Measurements from ENCODE around the gene KCNB1. TPM values are rescaled to one million over a fixed set of nuclear protein-coding genes. Genes with fewer than 3 reads are reported as not detected.

KCNB1 gene
- polyA plus RNA-seq, 6 donors from 2014 or later = 0.05 to 0.15 TPM; not detected in 4

DNA sequence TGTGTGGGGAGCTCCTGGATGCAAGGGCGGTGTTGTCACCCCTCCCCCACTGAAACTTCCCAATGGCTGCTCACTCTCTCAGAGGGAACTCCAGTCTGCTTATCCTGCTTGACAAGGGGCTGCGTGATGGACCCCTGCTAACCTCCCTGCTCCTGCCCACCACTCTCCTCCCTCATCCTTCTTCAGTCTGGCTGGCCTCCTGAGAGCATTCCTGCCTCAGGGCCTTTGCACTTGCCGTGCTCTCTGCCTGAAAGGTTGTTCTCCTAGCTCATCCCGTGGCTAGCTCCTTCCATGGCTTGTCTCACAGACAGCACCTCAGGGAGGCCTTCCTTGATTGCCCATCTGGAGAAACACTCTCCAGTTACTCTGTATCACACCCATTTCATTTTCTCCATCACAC is 130.7 kb downstream of the KCNB1 start:
- peaks cover 0 to 5% (median 0%) of the 10 kb centered on the region in 3 donors for H3K4me1 Mint-ChIP-seq
- H3K36me3 Mint-ChIP-seq = no peaks in the 10 kb centered on the region
- H3K27me3 Mint-ChIP-seq = peaks cover 13 to 33% (median 30%) of the 10 kb centered on the region in 3 donors
- DNase-seq (no peak), ATAC-seq (ENCODE audit: low read depth in 2 of 2) (no peak)
- H3K9me3 Mint-ChIP-seq = peaks cover 0 to 3% (median 0%) of the 10 kb centered on the region in 7 donors
- H3K27ac Mint-ChIP-seq = no peak overlapping the region
- H3K4me3 Mint-ChIP-seq = no peak overlapping the region

DNA sequence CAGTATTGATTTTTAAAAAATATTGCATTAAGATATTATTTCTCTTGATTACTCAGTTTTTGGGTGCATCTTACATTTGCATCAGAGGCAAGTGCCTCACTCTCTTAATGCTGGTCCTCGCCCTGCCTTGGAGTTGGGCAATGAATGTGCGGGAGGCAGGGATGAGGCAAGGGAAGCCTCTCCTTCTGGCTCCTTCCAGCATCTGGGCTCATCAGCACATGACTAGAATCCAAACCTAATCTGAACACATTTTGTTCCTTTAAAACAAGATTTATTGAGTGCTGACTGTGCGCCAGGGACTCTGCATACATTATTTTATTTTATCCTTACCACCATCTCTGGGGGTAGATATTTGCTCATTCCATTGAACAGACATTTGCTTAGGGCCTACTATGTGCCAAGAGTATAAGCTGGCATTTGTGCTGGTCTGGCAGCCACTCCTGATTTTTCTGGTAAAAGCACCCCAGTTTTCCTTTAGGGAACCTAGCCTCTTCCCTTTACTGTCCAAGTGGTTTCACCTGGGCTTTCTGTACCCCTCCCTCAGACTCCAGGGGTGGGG is 132.7 kb downstream of the KCNB1 start:
- Mint-ChIP-seq H3K9me3 (peaks cover 0 to 3% (median 0%) of the 10 kb centered on the region in 7 donors), H3K4me1 (peaks cover 0 to 5% (median 0%) of the 10 kb centered on the region in 3 donors), H3K27me3 (peaks cover 9 to 27% (median 22%) of the 10 kb centered on the region in 3 donors), H3K27ac (peak overlapping the region in 1 of 6 donors; percentile 37), H3K4me3 (no peak overlapping the region), H3K36me3 (no peaks in the 10 kb centered on the region)
- no peak for ATAC-seq (ENCODE audit: low read depth in 2 of 2)
- no peak for DNase-seq

DNA sequence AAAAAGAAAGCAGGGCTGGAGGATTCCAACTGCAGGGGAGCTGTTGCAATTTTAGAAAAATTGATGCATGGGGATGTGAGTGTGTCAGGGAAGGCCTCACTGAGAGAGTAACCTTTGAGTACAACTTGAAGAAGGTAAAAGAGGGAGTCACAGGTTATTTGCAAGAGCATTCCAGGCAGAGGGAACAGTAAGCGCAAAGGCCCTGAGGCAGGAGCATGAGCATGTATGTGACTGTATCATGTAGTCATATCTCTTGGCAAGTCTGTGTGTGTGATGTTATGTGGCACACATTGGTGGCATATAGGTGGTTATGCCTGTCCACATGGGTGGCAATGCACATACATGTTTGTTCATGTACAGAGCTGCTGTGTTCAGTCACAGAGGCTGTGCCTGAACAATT is 133.4 kb downstream of the KCNB1 start:
- no peak for ATAC-seq (ENCODE audit: low read depth in 2 of 2)
- Mint-ChIP-seq H3K36me3 (no peaks in the 10 kb centered on the region), H3K9me3 (peaks cover 0 to 3% (median 0%) of the 10 kb centered on the region in 7 donors), H3K4me1 (peaks cover 0 to 5% (median 0%) of the 10 kb centered on the region in 3 donors), H3K4me3 (no peak overlapping the region), H3K27me3 (peaks cover 9 to 30% (median 25%) of the 10 kb centered on the region in 3 donors), H3K27ac (no peak overlapping the region)
- no peak for DNase-seq

DNA sequence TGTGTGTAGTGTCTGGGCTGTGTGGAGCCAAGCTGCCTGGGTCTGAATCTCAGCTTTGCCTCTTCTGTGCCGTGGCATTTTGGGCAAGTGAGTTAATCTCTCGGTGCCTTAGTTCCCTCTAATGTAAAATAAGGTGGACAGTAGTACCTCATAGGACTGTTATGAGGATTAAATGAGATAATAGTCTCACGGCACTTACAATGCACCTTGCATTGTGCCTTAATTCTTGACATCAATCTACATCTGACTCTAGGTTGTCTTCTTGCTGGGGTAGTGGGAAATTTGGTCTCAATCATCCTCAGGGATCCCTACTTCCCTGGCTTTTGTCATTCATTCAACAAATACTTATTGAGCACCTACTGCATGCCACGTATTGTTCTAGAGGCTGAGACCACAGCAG is 133.9 kb downstream of the KCNB1 start:
- no peaks in the 10 kb centered on the region for H3K36me3 Mint-ChIP-seq
- peaks cover 0 to 3% (median 0%) of the 10 kb centered on the region in 7 donors for H3K9me3 Mint-ChIP-seq
- H3K4me3 Mint-ChIP-seq = no peak overlapping the region
- ATAC-seq (ENCODE audit: low read depth in 2 of 2) (no peak), DNase-seq (no peak)
- H3K27me3 Mint-ChIP-seq = peaks cover 9 to 36% (median 30%) of the 10 kb centered on the region in 3 donors
- no peak overlapping the region for H3K27ac Mint-ChIP-seq
- peaks cover 0 to 5% (median 0%) of the 10 kb centered on the region in 3 donors for H3K4me1 Mint-ChIP-seq

DNA sequence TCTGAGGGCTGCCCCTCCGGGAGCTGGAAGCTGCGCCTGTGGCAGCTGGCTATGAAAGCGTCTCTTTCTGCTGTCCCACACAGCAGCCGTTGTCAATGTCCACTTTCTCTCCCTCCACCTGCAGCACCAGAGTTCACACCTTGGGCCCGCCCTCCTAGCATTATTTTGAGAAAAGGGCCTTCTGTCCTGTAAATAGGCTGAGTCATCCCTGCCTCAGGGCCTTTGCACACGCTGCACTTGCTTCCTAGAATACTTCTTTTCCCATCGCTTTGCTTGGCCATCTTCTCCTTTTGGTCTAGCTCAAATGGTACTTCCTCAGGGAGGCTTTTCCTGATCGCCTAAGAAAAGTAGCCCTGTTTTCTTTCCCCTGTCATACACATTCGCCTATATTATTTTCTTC is 135.3 kb downstream of the KCNB1 start:
- Mint-ChIP-seq H3K27me3 (peaks cover 9 to 42% (median 33%) of the 10 kb centered on the region in 3 donors), H3K4me1 (peaks cover 0 to 5% (median 0%) of the 10 kb centered on the region in 3 donors), H3K27ac (no peak overlapping the region), H3K4me3 (no peak overlapping the region), H3K36me3 (no peaks in the 10 kb centered on the region), H3K9me3 (peaks cover 0 to 3% (median 0%) of the 10 kb centered on the region in 7 donors)
- ATAC-seq (ENCODE audit: low read depth in 2 of 2) (no peak), DNase-seq (no peak)

DNA sequence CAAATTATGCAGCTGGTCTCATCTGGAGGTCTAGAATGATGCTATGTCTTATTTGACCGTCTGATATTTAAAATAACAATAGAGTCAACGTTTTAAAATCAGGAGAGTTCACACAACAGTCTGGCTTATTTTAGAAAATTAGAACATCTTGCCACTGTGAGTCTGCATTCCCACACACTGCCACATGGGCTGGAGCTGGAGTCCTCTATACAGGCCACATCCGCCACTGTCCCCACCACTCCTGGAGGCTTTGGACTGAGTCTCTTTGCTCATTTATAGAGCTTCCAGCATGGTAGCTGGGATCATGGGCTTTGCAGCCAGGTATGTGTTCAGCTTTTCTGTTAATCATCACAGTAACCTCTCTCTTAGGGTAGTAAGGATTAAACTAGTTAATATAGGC is 135.8 kb downstream of the KCNB1 start:
- Mint-ChIP-seq H3K4me1 (peaks cover 0 to 5% (median 0%) of the 10 kb centered on the region in 3 donors), H3K36me3 (no peaks in the 10 kb centered on the region), H3K27me3 (peaks cover 9 to 37% (median 28%) of the 10 kb centered on the region in 3 donors), H3K4me3 (no peak overlapping the region), H3K9me3 (no peaks in the 10 kb centered on the region), H3K27ac (no peak overlapping the region)
- no peak for ATAC-seq (ENCODE audit: low read depth in 2 of 2)
- no peak for DNase-seq

DNA sequence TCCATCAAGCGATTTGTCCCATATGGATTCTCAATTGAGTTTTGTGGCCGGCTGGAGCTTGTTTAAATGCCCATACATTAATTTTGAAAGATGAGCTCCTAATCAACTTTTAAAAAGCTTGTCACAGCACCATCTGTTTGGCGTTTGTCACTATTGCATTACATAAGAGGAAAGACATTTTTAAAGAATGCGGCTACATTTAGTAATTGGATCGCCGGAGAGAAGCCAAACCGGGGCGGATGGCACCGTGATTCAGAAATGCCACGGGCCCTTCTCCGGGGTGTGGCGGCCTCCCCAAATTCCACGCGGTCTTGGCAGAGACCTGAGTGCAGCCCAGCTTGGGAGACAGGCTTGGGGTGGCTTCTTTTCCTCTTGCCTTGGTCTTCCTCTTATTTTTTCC is 136.9 kb downstream of the KCNB1 start:
- H3K4me3 Mint-ChIP-seq = no peak overlapping the region
- ATAC-seq (ENCODE audit: low read depth in 2 of 2) (no peak), DNase-seq (no peak)
- no peak overlapping the region for H3K27ac Mint-ChIP-seq
- peaks cover 9 to 32% (median 26%) of the 10 kb centered on the region in 3 donors for H3K27me3 Mint-ChIP-seq
- H3K36me3 Mint-ChIP-seq = no peaks in the 10 kb centered on the region
- no peaks in the 10 kb centered on the region for H3K9me3 Mint-ChIP-seq
- H3K4me1 Mint-ChIP-seq = peaks cover 0 to 5% (median 0%) of the 10 kb centered on the region in 3 donors

DNA sequence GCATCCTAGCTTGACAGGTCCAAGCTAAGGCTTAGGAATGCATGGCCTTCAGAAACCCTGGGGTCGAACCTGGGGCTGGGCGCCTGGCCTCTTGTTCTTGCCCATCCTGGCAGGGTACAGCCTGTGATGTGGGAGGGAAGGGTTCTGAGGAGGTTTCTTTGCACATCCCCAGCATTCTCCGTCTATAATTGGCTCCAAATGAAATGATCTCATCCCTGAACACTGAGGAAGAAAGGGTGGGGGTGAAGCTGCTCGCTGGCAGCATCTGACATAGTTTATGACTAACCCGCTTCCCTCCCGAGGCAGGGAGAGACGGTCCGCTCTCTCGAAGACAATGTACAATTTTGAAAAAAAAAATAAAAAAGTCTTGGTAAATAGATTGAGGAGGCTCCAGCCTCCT is 137.5 kb downstream of the KCNB1 start:
- H3K27ac Mint-ChIP-seq = no peak overlapping the region
- peaks cover 0 to 5% (median 0%) of the 10 kb centered on the region in 3 donors for H3K4me1 Mint-ChIP-seq
- no peak for ATAC-seq (ENCODE audit: low read depth in 2 of 2)
- H3K9me3 Mint-ChIP-seq = no peaks in the 10 kb centered on the region
- no peak for DNase-seq
- H3K27me3 Mint-ChIP-seq = peaks cover 9 to 32% (median 26%) of the 10 kb centered on the region in 3 donors
- no peaks in the 10 kb centered on the region for H3K36me3 Mint-ChIP-seq
- H3K4me3 Mint-ChIP-seq = no peak overlapping the region

DNA sequence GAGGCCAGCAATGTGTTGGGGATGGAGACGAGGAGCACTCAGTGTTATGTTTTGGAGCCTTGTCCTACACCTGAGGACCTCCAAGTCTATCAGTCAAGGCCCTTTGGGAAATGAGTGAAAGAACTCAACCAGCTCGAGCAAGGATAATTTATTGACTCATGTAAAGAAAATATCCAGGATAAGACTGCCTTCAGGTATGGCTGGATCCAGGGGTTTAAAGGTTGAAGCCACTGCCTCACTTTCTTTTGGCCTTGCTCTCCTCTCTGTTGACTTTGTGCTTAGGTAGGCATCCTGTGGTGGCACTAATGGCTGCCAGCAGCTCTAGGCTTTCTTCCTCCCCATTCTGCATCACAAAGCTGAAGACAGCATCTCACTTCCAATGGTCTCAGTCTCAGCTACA is 138.3 kb downstream of the KCNB1 start:
- H3K27ac Mint-ChIP-seq = no peak overlapping the region
- DNase-seq (no peak), ATAC-seq (ENCODE audit: low read depth in 2 of 2) (no peak)
- no peaks in the 10 kb centered on the region for H3K36me3 Mint-ChIP-seq
- peaks cover 0 to 5% (median 0%) of the 10 kb centered on the region in 3 donors for H3K4me1 Mint-ChIP-seq
- H3K4me3 Mint-ChIP-seq = no peak overlapping the region
- peaks cover 9 to 32% (median 26%) of the 10 kb centered on the region in 3 donors for H3K27me3 Mint-ChIP-seq
- H3K9me3 Mint-ChIP-seq = no peaks in the 10 kb centered on the region

DNA sequence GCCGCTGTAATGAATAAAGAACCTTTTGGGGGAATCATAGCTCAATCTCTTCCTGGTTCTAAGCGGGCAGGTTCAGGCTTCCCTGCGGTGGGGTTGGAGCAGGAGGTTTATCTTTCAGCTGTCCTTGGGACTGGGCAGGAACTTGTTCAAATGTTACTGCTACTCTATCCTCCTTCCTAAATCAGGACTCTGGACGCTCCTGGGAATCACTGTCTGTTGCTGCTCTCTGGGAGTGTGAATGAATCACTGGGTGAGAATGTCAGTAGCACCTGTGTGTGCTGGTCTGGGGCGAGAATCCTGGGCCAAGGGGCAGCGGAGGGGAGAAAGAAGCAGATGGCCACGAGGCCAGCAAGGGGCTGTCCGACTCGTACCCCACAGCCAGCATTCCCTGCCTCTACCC is 139.2 kb downstream of the KCNB1 start:
- H3K27ac Mint-ChIP-seq = no peak overlapping the region
- H3K36me3 Mint-ChIP-seq = no peaks in the 10 kb centered on the region
- H3K9me3 Mint-ChIP-seq = no peaks in the 10 kb centered on the region
- peaks cover 4 to 30% (median 26%) of the 10 kb centered on the region in 3 donors for H3K27me3 Mint-ChIP-seq
- no peak overlapping the region for H3K4me3 Mint-ChIP-seq
- H3K4me1 Mint-ChIP-seq = peaks cover 0 to 5% (median 0%) of the 10 kb centered on the region in 3 donors
- DNase-seq (no peak), ATAC-seq (ENCODE audit: low read depth in 2 of 2) (no peak)

DNA sequence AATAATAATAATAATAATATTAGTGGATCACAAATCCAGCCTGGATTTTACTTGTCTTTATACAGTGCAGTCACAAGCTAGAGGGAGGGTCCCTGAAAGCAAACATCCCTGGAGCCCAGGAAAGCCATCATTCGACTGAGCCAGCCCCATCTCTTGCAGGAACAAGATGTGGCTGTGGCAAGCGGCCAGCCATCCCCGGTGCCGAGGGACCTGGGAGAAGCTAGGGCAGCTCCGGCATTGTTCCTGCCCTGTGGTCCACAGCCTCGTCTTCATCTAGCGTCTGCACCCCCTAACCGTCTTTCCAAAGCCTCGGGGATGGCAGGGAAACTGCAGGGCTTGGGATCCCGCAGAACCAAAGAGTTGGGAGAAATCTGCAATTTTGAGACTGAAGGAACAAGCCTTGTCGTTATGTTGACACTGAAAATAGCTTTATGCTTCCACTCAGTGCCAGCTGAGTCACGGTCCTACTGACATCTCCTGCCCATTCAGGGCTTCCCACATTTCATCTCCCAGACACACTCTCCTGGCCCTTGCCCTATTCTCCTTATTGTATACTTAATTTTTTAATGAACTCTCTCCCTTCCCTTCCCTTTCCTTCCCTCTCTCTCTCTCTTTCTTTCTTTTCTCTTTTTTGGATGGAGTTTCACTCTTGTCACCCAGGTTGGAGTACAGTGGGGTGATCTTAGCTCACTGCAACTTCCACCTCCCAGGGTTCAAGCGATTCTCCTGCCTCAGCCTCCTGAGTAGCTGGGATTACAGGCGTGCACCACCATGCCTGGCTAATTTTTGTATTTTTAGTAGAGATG is 142.1 kb downstream of the KCNB1 start:
- Mint-ChIP-seq H3K27ac (peak overlapping the region in 1 of 6 donors; percentile 37), H3K4me3 (no peak overlapping the region), H3K4me1 (no peaks in the 10 kb centered on the region), H3K27me3 (peaks cover 14 to 37% (median 33%) of the 10 kb centered on the region in 3 donors), H3K36me3 (no peaks in the 10 kb centered on the region), H3K9me3 (no peaks in the 10 kb centered on the region)
- ATAC-seq (ENCODE audit: low read depth in 2 of 2) (no peak), DNase-seq (no peak)

DNA sequence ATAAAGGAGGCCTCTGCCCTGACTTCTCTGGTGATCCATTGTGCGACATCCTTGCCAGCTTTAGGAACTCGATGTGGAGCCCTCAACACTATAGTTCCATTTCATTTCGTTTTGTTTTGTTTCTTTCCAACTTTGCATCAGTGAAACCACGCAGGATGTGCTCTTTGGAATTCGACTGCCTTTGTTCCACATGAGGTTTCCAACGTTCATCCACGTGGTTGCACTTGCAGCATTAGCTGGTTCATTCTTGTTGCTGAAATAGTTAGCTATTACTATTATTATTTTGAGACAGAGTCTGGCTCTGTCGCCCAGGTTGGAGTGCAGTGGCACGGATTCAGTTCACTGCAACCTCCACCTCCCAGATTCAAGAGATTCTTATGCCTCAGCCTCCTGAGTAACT is 143.3 kb downstream of the KCNB1 start:
- ATAC-seq (ENCODE audit: low read depth in 2 of 2) = no peak
- Mint-ChIP-seq H3K36me3 (no peaks in the 10 kb centered on the region), H3K27me3 (peaks cover 14 to 35% (median 30%) of the 10 kb centered on the region in 3 donors), H3K27ac (no peak overlapping the region), H3K4me1 (peaks cover 0 to under 1% (median 0%) of the 10 kb centered on the region in 3 donors), H3K9me3 (no peaks in the 10 kb centered on the region), H3K4me3 (no peak overlapping the region)
- DNase-seq = no peak

DNA sequence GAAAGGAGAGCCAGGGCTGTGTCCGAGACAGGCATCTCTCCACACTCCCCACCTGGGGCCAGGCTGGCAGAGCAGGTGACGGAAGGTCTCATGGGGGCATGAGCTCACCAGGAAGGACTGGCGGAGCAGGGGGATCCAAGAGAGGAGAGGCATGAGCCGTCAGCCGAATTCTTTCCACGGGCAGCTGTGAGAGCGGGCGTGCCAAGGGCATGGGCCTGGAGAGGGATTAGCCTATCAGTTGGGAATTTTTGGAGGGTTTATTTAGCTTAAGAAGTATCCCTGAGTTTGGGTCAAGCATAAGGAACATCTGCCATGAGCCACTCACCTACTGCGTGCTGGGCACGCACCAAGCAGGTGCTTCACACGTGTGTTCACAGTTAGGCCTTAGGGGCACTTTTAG is 144.4 kb downstream of the KCNB1 start:
- DNase-seq (no peak), ATAC-seq (ENCODE audit: low read depth in 2 of 2) (no peak)
- Mint-ChIP-seq H3K9me3 (no peaks in the 10 kb centered on the region), H3K36me3 (no peaks in the 10 kb centered on the region), H3K4me1 (peaks cover 0 to 5% (median 0%) of the 10 kb centered on the region in 3 donors), H3K4me3 (no peak overlapping the region), H3K27ac (peak overlapping the region in 2 of 6 donors; percentile 17 to 26), H3K27me3 (peaks cover 21 to 31% (median 29%) of the 10 kb centered on the region in 3 donors)

DNA sequence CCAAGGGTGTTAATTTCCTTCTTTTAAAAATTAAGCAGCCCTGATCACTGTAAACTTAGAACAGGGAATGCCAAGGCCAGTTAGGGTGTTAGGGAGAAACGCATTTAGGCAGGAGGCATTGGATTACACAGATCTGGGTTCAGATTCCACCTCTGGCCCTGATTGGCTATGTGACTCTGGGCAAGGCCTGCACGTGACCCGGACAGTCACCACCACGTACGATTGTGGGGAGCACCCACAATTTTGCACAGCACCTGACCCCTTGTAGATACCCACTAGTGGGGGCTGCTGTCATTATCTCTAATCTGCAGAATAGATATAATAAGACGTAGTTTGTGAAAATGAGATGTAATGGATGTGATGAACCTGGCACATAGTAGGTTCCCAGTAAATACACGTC is 145.1 kb downstream of the KCNB1 start:
- Mint-ChIP-seq H3K27me3 (peaks cover 28 to 38% (median 33%) of the 10 kb centered on the region in 3 donors), H3K4me1 (peaks cover 0 to 5% (median 0%) of the 10 kb centered on the region in 3 donors), H3K4me3 (no peak overlapping the region), H3K9me3 (no peaks in the 10 kb centered on the region), H3K36me3 (no peaks in the 10 kb centered on the region), H3K27ac (no peak overlapping the region)
- no peak for ATAC-seq (ENCODE audit: low read depth in 2 of 2)
- DNase-seq = no peak
